H1 (cell line): ENCODE measurements around the gene MARK4. TPM values are rescaled to one million over a fixed set of nuclear protein-coding genes. Genes with fewer than 3 reads are reported as not detected.

Source experiments
- CTCF ChIA-PET: fragments of 300-600 bp; sonication (Branson Sonifier 250); formaldehyde crosslinking; loops from one replicate; lab custom pipeline; 2021; ENCODE audit not compliant: partially characterized antibody; lab: Charles Lee
- POLR2A ChIA-PET: fragments of 300-600 bp; sonication (Branson Sonifier 250); formaldehyde crosslinking; loops from one replicate; lab custom pipeline; 2021; ENCODE audit warnings: inconsistent platforms; ENCODE audit not compliant: partially characterized antibody; lab: Charles Lee
- DNase-seq, 2 experiments: peaks; one replicate each; pipeline versions ENCODE4 v3.0.0 to v3.0.0-alpha.2; 2010 to 2022; ENCODE audit warnings: low spot score in 2 of 2, low read depth in 1 of 2, mixed read lengths in 1 of 2
- FAIRE-seq: peaks from 2 replicates; lab custom pipeline; 2011; peaks lifted over from hg19 to GRCh38; lab: Jason Lieb, UNC
- H2AFZ ChIP-seq: 2 replicates; pipeline ENCODE4 v1.8.1; 2012; ENCODE audit warnings: low read length, inconsistent platforms
- H2AK5ac ChIP-seq: 2 replicates; pipeline ENCODE4 v1.6.1; 2013; ENCODE audit warnings: low read depth, low read length
- H2BK120ac ChIP-seq: replicated peaks from 2 replicates; pipeline ENCODE3; 2013; ENCODE audit warnings: low read depth, low read length, inconsistent platforms
- H2BK12ac ChIP-seq: 2 replicates; pipeline ENCODE4 v1.6.1; 2013; ENCODE audit warnings: low read depth, low read length
- H2BK15ac ChIP-seq: 2 replicates; pipeline ENCODE4 v1.6.1; 2013; ENCODE audit warnings: low read length
- H2BK20ac ChIP-seq: 2 replicates; pipeline ENCODE4 v1.6.1; 2013; ENCODE audit warnings: low read length
- H2BK5ac ChIP-seq: 2 replicates; pipeline ENCODE4 v1.6.1; 2013; ENCODE audit warnings: low read depth, low read length
- H3K14ac ChIP-seq: 2 replicates; pipeline ENCODE4 v1.6.1; 2013; ENCODE audit warnings: inconsistent platforms; ENCODE audit not compliant: insufficient read length
- H3K18ac ChIP-seq: 2 replicates; pipeline ENCODE4 v1.6.1; 2013; ENCODE audit warnings: low read length; ENCODE audit errors: extremely low read depth
- H3K23ac ChIP-seq: 2 replicates; pipeline ENCODE4 v1.6.1; 2013; ENCODE audit warnings: inconsistent platforms; ENCODE audit not compliant: insufficient read length
- H3K23me2 ChIP-seq: 2 replicates; pipeline ENCODE4 v1.6.1; 2013; ENCODE audit warnings: low read depth, low read length
- H3K27ac ChIP-seq: 2 replicates; pipeline ENCODE4 v1.6.1; 2011; ENCODE audit warnings: low read depth, low read length, inconsistent platforms
- H3K27me3 ChIP-seq, 4 experiments: replicated peaks in 1 of 4; 1 replicate in 1 of 4; 2 replicates in 3 of 4; pipeline versions ENCODE4 v1.6.1 to v1.8.1; 2011 to 2013; ENCODE audit warnings: low read length in 3 of 4, mild to moderate bottlenecking in 3 of 4, inconsistent platforms in 2 of 4, mixed read lengths in 2 of 4, moderate library complexity in 1 of 4; ENCODE audit not compliant: control insufficient read depth in 3 of 4, insufficient read depth in 3 of 4; ENCODE audit errors: extremely low read depth in 1 of 4
- H3K36me3 ChIP-seq, 4 experiments: 2 replicates each; pipeline versions ENCODE4 v1.6.1 to v1.8.1; 2011 to 2013; ENCODE audit warnings: mild to moderate bottlenecking in 4 of 4, low read length in 3 of 4, moderate library complexity in 2 of 4, control low read depth in 1 of 4, inconsistent platforms in 1 of 4; ENCODE audit not compliant: insufficient read depth in 4 of 4, control insufficient read depth in 2 of 4
- H3K4ac ChIP-seq: replicated peaks from 2 replicates; pipeline ENCODE3; 2013; ENCODE audit warnings: low read length, low read depth, mixed read lengths, inconsistent platforms; ENCODE audit not compliant: insufficient read length
- H3K4me1 ChIP-seq, 4 experiments: replicated peaks in 1 of 4; 1 replicate in 1 of 4; 2 replicates in 3 of 4; pipeline versions ENCODE4 v1.6.1 to v1.8.1; 2011 to 2013; ENCODE audit warnings: low read length in 3 of 4, inconsistent platforms in 2 of 4, mixed read lengths in 1 of 4; ENCODE audit not compliant: insufficient read depth in 4 of 4, control insufficient read depth in 3 of 4
- H3K4me2 ChIP-seq, 2 experiments: 2 replicates each; pipeline versions ENCODE4 v1.6.1 to v1.8.1; 2011 to 2013; ENCODE audit warnings: low read depth in 2 of 2, low read length in 2 of 2, control low read depth in 1 of 2, inconsistent platforms in 1 of 2, mild to moderate bottlenecking in 1 of 2; ENCODE audit not compliant: insufficient read depth in 1 of 2
- H3K4me3 ChIP-seq, 4 experiments: fragments of 200-600, 300-600 bp in 1 of 4; sonication (generic), shearing (Covaris generic), sonication (Bioruptor Twin) in 1 of 4; 2 replicates each; pipeline versions ENCODE4 v1.5.1 to v1.8.1; 2011 to 2016; ENCODE audit warnings: low read length in 4 of 4, low read depth in 3 of 4, control low read depth in 2 of 4, inconsistent platforms in 2 of 4, mild to moderate bottlenecking in 2 of 4, mixed read lengths in 1 of 4, moderate library complexity in 1 of 4; ENCODE audit not compliant: insufficient read depth in 2 of 4; ENCODE audit errors: extremely low read depth in 1 of 4
- H3K56ac ChIP-seq: replicated peaks from 2 replicates; pipeline ENCODE3; 2013; ENCODE audit warnings: low read depth, mild to moderate bottlenecking, mixed read lengths, low read length, inconsistent platforms; ENCODE audit not compliant: insufficient read length
- H3K79me1 ChIP-seq: 2 replicates; pipeline ENCODE4 v1.6.1; 2013; ENCODE audit warnings: low read depth, low read length, control low read depth
- H3K79me2 ChIP-seq, 2 experiments: 2 replicates each; pipeline versions ENCODE4 v1.6.1 to v1.8.1; 2012 to 2013; ENCODE audit warnings: low read length in 2 of 2, mild to moderate bottlenecking in 2 of 2, inconsistent platforms in 1 of 2; ENCODE audit not compliant: insufficient read depth in 2 of 2, control insufficient read depth in 1 of 2
- H3K9ac ChIP-seq, 4 experiments: replicated peaks in 1 of 4; 1 replicate in 1 of 4; 2 replicates in 3 of 4; pipeline versions ENCODE4 v1.6.1 to v1.8.1; 2011 to 2013; ENCODE audit warnings: low read depth in 3 of 4, low read length in 3 of 4, control low read depth in 2 of 4, mild to moderate bottlenecking in 2 of 4, moderate library complexity in 2 of 4, inconsistent platforms in 1 of 4; ENCODE audit errors: extremely low read depth in 1 of 4
- H3K9me3 ChIP-seq, 2 experiments: 2 replicates each; pipeline versions ENCODE4 v1.6.1 to v1.8.1; 2012 to 2013; ENCODE audit warnings: mild to moderate bottlenecking in 2 of 2, moderate library complexity in 2 of 2, control low read depth in 1 of 2, inconsistent platforms in 1 of 2, low read depth in 1 of 2, low read length in 1 of 2, mixed read lengths in 1 of 2; ENCODE audit not compliant: insufficient read depth in 2 of 2
- H4K20me1 ChIP-seq, 2 experiments: replicated peaks in 1 of 2; 2 replicates each; pipeline versions ENCODE3 to v1.8.1; 2011 to 2013; ENCODE audit warnings: inconsistent platforms in 2 of 2, low read length in 2 of 2, mild to moderate bottlenecking in 1 of 2; ENCODE audit not compliant: insufficient read depth in 2 of 2, control insufficient read depth in 1 of 2
- H4K5ac ChIP-seq: 2 replicates; pipeline ENCODE4 v1.6.1; 2013; ENCODE audit warnings: low read length, low read depth, mixed read lengths, inconsistent platforms; ENCODE audit not compliant: insufficient read length
- H4K8ac ChIP-seq: 2 replicates; pipeline ENCODE4 v1.8.0; 2013; ENCODE audit warnings: mild to moderate bottlenecking, moderate library complexity, low read length, inconsistent platforms; ENCODE audit not compliant: insufficient read depth; ENCODE audit errors: extremely low read depth
- H4K91ac ChIP-seq: replicated peaks from 2 replicates; pipeline ENCODE3; 2013; ENCODE audit warnings: low read length, mixed read lengths, inconsistent platforms; ENCODE audit not compliant: insufficient read length
- EGR1 ChIP-seq: IDR thresholded peaks from 2 replicates; pipeline ENCODE4 v1.6.1; 2011; ENCODE audit warnings: low read depth, low read length, borderline replicate concordance
- KDM1A ChIP-seq: fragments of 200-600, 300-600 bp; sonication (generic); IDR thresholded peaks from 2 replicates; pipeline ENCODE4 v1.7.1; 2016; ENCODE audit warnings: mild to moderate bottlenecking, low read length, borderline replicate concordance
- WGBS, 2 experiments: shearing (Covaris generic) in 1 of 2; methylation state at CpG; one replicate each; pipeline versions ENCODE4 v1.1.6 to v1.1.7; 2013 to 2015; ENCODE audit warnings: low lambda C conversion rate in 2 of 2, mixed read lengths in 2 of 2, inconsistent platforms in 1 of 2, low coverage in 1 of 2, missing lambda C conversion rate in 1 of 2; ENCODE audit not compliant: insufficient replicate concordance in 2 of 2, insufficient coverage in 1 of 2, insufficient read length in 1 of 2; ENCODE audit errors: extremely low coverage in 1 of 2, missing lambda C conversion rate in 1 of 2; 5-methylcytosine and 5-hydroxymethylcytosine counted together
- polyA plus RNA-seq, 7 experiments: library from polyadenylated mRNA; depleted of rRNA in 3 of 7; stranded (reverse) in 5 of 7; unstranded in 2 of 7; fragments of >200 nt in 5 of 7; fragments of 200-250 nt in 2 of 7; gene quantifications; 1 replicate in 5 of 7; 2 replicates in 1 of 7; 4 replicates in 1 of 7; pipeline versions ENCODE4 v1.2.1 to v1.2.3, GENCODE V29; 2011 to 2013; ENCODE audit warnings: missing spikeins in 2 of 7, mixed read lengths in 2 of 7
- total RNA-seq: library from RNA; stranded (reverse); fragmentation: NEBNext Ultra II Directional; extraction: Animal tissue kit (Norgen Biotek cat#: 25700); gene quantifications from 2 replicates; pipeline ENCODE4 v1.2.1, GENCODE V29; 2021

Gene MARK4
- total and polyA plus RNA-seq, 2 of the 8 experiments (the other 6 are each of a cell fraction or from before 2014, with no cell fraction given): 12.3 to 49.8 TPM

GRCh38 chr19:45223879-45224278 is 27.2 kb upstream of the MARK4 start:
- ChIA-PET CTCF (interaction anchor here (0.7 to 1.4 kb wide), 6 partner anchors 9 to 164 kb away, joined by 3 to 5 read pairs (median 4); no protein-coding TSS in a partner anchor), POLR2A (interaction anchor here (1.2 to 1.5 kb wide), 3 partner anchors 10 to 23 kb away, joined by 3 to 4 read pairs (median 3); no protein-coding TSS in a partner anchor)
- WGBS, 2 experiments: 73% methylated on average over 3 of the region's 5 CpGs; no CpG with 5 or more reads in 1 of the 2 experiments

More at GRCh38 chr19:45223879-45224278, 27.2 kb upstream of the MARK4 start:
- Histone ChIP-seq H3K4me1 (peaks cover 0 to 5% (median 0%) of the 10 kb centered on the region in 4 experiments; a peak in 2 of 7 replicates), H3K4me2 (no peak overlapping the region), H3K27me3 (peaks cover 0 to 3% (median under 1%) of the 10 kb centered on the region in 4 experiments; a peak in 5 of 7 replicates), H3K18ac (no peak overlapping the region), H3K79me2 (no peaks in the 10 kb centered on the region), H2AK5ac (no peak overlapping the region), H2BK15ac (no peak overlapping the region), H3K79me1 (no peaks in the 10 kb centered on the region), H3K36me3 (no peaks in the 10 kb centered on the region), H4K8ac (no peak overlapping the region), H2AFZ (no peak overlapping the region), H3K4me3 (no peak overlapping the region), H3K9ac (no peak overlapping the region), H4K91ac (no peak overlapping the region), H4K20me1 (peaks cover 0 to 4% of the 10 kb centered on the region in 2 experiments), H3K14ac (no peak overlapping the region), H4K5ac (no peak overlapping the region), H2BK5ac (no peak overlapping the region), H2BK12ac (no peak overlapping the region), H3K9me3 (no peaks in the 10 kb centered on the region), H2BK20ac (no peak overlapping the region), H3K23me2 (no peaks in the 10 kb centered on the region), H3K4ac (no peak overlapping the region), H2BK120ac (no peak overlapping the region), H3K23ac (no peak overlapping the region), H3K27ac (no peak overlapping the region), H3K56ac (no peak overlapping the region)
- FAIRE-seq (no peak), DNase-seq (no peak)
- TF ChIP-seq EGR1 (no peak), KDM1A (peak; percentile 54; the same call in 1 of the 2 replicates)
